ENCODE data around the gene GUCY1A1. TPM values are rescaled to one million over a fixed set of nuclear protein-coding genes. Genes with fewer than 3 reads are reported as not detected.

Gene GUCY1A1
- total RNA-seq, 1 donor from 2014 or later, result 0.44 TPM

GRCh38 chr4:155749041-155749440 is 82.4 kb downstream of the GUCY1A1 start:
- TF ChIP-seq CTCF (conservative IDR thresholded peaks at IDR 0.05), result no peak
- Mint-ChIP-seq H3K9me3 (no peaks in the 10 kb centered on the region), H3K36me3 (ENCODE audit: low read depth) (no peaks in the 10 kb centered on the region), H3K4me1 (no peaks in the 10 kb centered on the region), H3K27me3 (ENCODE audit: low read depth) (no peaks in the 10 kb centered on the region), H3K27ac (ENCODE audit: unreplicated experiment) (no peak overlapping the region), H3K4me3 (no peak overlapping the region)
- DNase-seq (ENCODE audit: low read depth, low spot score), result no peak

DNA sequence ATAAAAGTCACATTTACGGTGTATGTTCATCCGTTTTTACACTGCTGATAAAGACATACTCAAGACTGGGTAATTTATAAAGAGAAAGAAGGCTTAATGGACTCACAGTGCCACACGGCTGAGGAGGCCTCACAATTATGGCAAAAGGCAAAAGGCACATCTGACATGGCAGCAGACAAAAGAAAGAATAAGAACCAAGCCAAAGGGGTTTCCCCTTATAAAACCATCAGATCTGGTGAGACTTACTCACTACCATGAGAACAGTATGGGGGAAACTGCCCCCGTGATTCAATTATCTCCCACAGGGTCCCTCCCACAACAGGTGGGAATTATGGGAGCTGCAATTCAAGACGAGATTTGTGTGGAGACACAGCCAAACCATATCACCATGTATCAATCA is 84.9 kb downstream of the GUCY1A1 start:
- no peak overlapping the region for H3K4me3 Mint-ChIP-seq
- H3K9me3 Mint-ChIP-seq, result no peaks in the 10 kb centered on the region
- no peak for DNase-seq (ENCODE audit: low read depth, low spot score)
- no peaks in the 10 kb centered on the region for H3K36me3 Mint-ChIP-seq (ENCODE audit: low read depth)
- no peak for TF ChIP-seq CTCF (conservative IDR thresholded peaks at IDR 0.05)
- H3K27me3 Mint-ChIP-seq (ENCODE audit: low read depth), result no peaks in the 10 kb centered on the region
- H3K4me1 Mint-ChIP-seq, result no peaks in the 10 kb centered on the region
- no peak overlapping the region for H3K27ac Mint-ChIP-seq (ENCODE audit: unreplicated experiment)

- DNase-seq (ENCODE audit: low read depth, low spot score), result no peak
- Mint-ChIP-seq H3K9me3 (no peaks in the 10 kb centered on the region), H3K4me1 (peaks cover 11% of the 10 kb centered on the region), H3K36me3 (ENCODE audit: low read depth) (no peaks in the 10 kb centered on the region), H3K27ac (ENCODE audit: unreplicated experiment) (no peak overlapping the region), H3K4me3 (peak overlapping the region; percentile 73), H3K27me3 (ENCODE audit: low read depth) (peaks cover 5% of the 10 kb centered on the region)
- no peak for TF ChIP-seq CTCF (conservative IDR thresholded peaks at IDR 0.05)
Measured at GRCh38 chr4:155757745-155758265, 91.2 kb downstream of the GUCY1A1 start.

DNA sequence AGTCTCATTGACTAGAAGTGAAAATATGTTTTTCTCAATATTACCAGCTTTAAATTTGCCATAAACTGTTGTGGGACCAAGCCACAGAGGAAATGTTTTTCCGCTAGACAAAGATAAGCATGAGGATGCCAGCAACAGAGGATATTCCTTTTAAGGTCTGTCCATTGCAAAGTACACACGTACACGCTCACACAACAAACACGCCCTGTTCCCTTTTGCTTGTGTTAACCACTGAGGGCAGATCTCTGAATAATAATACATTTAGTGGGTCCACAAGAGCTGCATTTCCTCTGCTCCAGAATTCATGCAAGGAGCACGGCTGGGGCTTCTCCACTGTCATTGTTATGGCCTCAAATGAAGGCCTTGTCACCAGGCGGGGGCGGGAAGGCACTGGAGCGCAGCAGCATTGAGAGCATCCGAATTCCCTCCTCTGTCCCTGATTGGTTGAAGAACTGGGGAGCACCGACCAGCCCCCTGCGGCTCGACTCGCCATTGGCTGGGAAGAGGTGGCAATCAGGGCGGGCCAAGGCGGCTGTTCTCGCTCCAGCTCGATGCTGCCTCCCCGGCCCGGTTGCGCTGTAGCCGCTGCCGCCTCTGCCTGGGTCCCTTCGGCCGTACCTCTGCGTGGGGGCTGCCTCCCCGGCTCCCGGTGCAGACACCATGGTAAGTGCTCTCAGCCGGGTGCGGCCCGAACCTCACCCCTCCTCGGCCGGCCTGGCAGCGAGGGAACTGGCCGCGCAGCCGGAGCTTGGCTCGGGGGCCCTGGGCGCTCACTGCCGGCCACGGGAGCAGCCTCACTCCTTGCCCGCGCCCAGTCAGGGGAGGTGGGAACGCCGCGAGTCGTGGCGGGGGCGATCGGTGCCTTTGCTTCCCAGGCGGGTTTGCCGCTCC is 92.1 kb downstream of the GUCY1A1 start, which contains the start of gene GUCY1B1:
Gene GUCY1B1, plus strand, starts transcription at position 541 of the 891 bp plus-strand sequence. Its CDS starts 120 bp downstream, at position 661.
- Mint-ChIP-seq H3K27me3 (ENCODE audit: low read depth) (peaks cover 5% of the 10 kb centered on the region), H3K4me3 (peak within 1 kb of the TSS; percentile 82), H3K27ac (ENCODE audit: unreplicated experiment) (no peak within 1 kb of the TSS), H3K9me3 (no peaks in the 10 kb centered on the region), H3K36me3 (ENCODE audit: low read depth) (no peaks in the 10 kb centered on the region), H3K4me1 (peaks cover 11% of the 10 kb centered on the region)
- TF ChIP-seq CTCF (conservative IDR thresholded peaks at IDR 0.05), result peak; percentile 49
- peak; percentile 76 for DNase-seq (ENCODE audit: low read depth, low spot score)

GRCh38 chr4:155759372-155760252 is 93.0 kb downstream of the GUCY1A1 start:
- H3K36me3 Mint-ChIP-seq (ENCODE audit: low read depth), result no peaks in the 10 kb centered on the region
- peak; percentile 33 for TF ChIP-seq CTCF (conservative IDR thresholded peaks at IDR 0.05)
- H3K9me3 Mint-ChIP-seq, result no peaks in the 10 kb centered on the region

More at GRCh38 chr4:155759372-155760252, 93.0 kb downstream of the GUCY1A1 start:
- Mint-ChIP-seq H3K27ac (ENCODE audit: unreplicated experiment) (no peak overlapping the region), H3K4me1 (peaks cover 11% of the 10 kb centered on the region), H3K27me3 (ENCODE audit: low read depth) (peaks cover 5% of the 10 kb centered on the region), H3K4me3 (peak overlapping the region; percentile 82)
- peak; percentile 50 for DNase-seq (ENCODE audit: low read depth, low spot score)
